ENCODE measurements around the gene PTCD2.

PTCD2 gene, protein sequence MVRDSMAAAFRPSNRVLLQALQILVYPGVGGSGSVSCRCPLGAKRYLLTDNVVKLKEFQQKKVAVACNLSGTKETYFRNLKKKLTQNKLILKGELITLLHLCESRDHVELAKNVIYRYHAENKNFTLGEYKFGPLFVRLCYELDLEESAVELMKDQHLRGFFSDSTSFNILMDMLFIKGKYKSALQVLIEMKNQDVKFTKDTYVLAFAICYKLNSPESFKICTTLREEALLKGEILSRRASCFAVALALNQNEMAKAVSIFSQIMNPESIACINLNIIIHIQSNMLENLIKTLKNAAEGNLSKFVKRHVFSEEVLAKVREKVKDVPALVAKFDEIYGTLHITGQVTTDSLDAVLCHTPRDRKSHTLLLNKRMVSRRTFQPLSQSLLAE

DNA sequence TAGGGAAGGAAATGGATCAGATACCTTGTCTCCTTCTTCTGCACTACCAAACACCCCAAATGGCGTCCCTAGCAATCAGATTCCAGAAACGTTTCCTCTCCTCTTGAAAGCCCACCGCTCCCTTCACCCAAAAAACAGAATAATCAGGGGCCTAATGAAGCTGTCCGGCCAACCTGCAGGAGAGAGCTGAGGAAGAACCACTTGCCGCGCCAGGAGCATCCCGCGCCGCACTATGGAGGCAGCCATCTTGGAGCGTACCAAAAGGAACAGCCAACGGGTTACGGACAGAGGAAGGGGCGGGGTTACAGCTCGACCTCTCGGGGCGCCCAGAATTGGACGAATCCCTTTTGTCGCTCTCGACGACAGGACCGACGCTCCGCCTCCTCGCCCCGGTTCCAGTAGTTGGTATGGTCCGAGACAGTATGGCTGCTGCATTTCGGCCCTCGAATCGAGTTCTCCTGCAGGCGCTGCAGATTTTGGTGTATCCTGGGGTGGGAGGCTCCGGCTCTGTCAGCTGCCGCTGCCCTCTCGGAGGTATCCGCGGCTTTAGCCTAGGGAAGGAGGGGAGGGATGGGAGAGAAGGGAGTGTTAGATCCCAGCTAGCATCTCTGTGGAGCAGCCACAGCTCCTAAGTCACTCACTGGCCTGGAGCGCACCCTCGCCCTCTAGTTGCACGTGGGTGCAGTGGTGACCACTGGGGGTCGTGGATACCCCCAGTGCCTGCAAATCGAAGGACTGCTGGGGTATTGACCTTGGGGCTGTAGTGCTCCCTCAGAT lies at the start of gene PTCD2, which contains the start of gene MRPS27:
TSS of gene PTCD2 (plus strand) at position 398 of the 777 bp plus-strand sequence. CDS start at position 408, 10 bp downstream.
TSS of gene MRPS27 (minus strand) at position 265 of the 777 bp plus-strand sequence. CDS start at position 246, 19 bp downstream.
- peak; percentile 80 for DNase-seq (ENCODE audit: low read depth)

DNA sequence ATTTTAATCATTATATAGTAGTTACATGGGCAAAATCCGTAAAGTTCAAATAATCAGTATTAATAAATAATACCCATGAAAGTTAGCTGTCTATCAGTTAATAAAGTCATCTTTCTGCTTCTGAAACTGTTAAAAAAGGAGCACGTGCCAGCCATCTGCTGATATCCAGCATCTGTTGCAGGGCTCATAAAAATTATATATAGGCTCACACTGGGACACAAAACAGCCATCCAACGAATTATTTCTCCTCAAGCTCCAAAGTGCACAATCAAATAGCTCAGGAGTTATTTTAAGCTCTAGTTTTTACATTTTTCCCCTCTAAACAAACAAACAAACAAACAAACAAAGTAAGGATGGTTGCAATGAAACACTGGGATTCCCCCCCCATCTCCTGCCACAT lies 48.5 kb upstream of the PTCD2 start:
- DNase-seq (ENCODE audit: low read depth), result no peak

DNA sequence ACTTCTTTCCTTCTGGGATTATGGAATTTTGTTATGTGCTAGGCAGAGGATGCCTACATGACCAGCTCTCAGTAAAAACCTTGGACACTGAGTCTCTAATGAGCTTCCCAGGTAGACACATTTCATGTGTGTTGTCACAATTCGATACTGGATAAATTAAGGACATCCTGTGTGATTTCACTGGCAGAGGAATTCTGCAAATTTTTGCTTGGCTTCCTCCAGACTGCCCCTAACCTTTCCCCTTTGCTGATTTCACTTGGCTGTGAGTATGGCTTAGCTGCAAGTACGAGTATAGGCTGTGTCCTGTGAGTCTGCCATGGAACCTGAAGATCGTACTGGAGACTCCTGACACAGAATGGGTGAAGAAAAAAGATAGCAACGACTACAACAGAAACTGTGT lies 47.8 kb upstream of the PTCD2 start:
- no peak for DNase-seq (ENCODE audit: low read depth)

DNA sequence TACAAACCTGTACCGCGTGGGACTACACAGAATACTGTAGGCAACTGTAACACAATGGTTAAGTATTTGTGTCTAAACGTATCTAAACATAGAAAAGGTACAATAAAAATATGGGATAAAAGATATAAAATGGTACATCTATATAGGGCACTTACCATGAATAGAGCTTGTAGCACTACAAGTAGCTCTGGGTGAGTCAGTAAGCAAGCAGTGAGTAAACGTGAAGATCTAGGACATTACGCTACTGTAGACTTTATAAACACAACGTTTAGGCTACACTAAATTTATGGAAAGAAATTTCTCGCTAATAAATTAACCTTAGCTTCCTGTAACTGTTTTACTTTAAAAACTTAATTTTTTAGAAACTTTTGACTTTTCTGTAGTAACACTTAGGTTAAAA lies 46.6 kb upstream of the PTCD2 start:
- DNase-seq (ENCODE audit: low read depth), result no peak

DNA sequence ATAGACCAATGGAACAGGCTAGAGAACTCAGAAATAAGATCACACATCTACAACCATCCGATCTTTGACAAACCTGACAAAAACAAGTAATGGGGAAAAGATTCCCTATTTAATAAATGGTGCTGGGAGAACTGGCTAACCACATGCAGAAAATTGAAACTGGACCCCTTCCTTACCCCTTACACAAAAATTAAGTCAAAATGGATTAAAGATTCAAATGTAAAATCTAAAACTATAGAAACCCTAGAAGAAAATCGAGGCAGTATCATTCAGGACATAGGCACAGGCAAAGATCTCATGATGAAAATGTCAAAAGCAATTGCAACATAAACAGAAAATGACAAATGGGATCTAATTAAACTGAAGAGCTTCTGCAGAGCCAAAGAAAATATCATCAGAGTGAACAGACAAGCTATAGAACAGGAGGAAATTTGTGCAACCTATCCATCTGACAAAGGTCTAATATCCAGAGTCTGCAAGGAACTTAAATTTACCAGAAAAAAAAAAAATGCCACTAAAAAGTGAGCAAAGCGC lies 43.9 kb upstream of the PTCD2 start:
- DNase-seq (ENCODE audit: low read depth), result no peak

DNA sequence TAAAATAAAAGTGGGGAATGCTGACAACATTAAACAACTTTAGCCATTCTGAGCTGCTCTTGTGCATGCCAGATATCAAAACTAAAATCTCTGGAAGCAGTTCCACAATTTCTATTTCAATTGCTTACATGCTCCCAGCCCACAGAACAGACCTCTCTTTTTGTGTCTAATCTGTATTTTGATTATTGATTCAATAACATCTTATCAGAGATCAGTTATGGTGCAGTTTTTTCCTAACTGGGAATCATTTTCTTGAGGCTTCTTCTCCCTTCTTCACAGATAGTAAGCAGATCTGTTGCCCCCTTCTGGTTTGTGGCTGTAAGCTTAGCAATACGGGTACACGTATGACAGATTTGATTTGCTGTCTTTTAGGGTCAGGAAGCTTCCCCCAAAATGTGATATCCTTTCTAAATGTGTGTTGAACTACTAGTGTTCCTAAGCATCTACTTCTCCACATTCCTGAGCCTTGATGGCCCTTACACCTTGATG lies 39.5 kb upstream of the PTCD2 start:
- no peak for DNase-seq (ENCODE audit: low read depth)

DNA sequence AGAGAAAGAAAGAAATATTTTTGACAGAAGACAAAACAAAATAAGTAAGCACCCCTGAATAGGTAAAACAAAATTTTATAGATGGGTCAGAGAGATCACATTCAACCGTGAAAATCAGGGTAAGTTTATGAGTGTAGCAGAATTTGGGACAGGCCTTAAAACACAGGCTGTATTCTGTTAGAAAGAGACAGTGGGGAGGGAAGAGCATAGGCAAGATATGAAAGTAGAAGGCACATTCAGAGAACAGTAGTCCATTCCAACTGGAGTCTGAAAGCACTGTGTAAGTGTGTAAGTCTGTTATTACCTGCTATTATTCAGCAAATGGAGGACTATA lies 38.8 kb upstream of the PTCD2 start:
- no peak for DNase-seq (ENCODE audit: low read depth)

DNA sequence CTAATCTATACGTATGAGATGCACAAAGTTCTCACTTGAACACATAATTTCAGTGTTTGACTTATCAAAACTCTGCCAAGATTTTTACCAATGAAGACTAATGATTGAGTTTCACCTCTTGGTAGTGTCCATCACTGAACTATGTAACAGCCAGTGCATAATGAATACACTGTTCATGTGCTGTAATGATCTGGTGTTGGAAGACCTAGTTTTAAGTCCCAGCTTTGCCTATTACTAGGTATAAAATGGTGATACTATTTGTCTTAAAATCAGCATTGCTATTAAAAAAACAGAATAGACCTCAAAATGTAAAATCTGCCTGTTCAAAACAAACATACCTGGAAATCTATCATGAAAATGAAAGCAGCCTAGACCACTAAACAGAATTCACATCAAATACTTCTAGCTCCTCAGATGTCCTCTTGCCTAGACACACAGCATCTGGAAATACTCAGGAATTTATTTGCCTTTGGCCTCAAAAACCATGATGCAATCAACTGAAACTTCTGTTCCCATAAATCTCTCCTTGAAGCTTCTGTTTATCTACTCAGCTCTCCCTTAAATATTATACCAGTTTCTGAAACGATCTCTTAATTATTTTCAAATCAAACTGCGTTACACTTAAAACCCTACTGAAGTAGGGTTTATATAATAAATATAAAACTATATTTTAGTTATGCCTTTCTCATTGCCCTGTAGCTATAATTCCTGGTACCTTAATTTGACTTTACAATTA lies 38.2 kb upstream of the PTCD2 start:
- no peak for DNase-seq (ENCODE audit: low read depth)

DNA sequence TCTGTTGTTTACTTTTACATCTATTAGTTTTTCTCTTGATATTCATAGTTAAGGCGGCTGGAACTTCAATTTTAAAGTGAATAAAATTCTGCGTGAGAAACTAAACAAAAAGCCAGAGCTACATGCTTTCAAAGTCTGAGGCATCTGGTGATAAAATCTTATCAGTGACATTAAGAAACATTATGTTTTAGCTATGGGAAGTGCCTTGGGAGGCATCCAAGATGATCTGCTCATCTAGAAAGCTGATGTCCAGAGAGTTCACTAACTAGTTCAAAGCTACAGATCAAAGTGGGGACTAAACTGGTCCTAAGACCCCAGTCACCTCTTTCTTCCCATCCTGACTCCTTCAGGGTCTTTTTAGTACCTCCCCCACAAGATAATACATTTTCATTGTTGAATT lies 37.3 kb upstream of the PTCD2 start:
- no peak for DNase-seq (ENCODE audit: low read depth)

DNA sequence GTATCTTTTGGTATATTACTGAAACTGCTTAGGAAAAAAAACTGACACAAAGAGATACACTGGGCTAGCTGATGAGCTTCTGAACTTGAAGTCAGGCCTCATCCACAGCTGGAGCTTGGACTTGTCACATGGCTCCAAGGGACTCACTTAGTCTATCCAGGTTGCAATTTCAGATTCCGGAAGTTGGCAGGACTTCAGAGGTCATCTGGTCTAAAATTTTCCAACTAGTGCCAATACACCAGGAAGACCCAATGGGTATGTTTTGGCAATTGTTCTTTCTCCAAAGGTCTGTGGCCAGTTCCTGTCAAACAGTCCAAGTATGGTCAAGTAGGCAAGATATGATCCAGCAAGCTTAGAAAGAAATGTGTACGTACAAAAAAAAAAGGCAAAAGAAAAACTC lies 36.8 kb upstream of the PTCD2 start:
- no peak for DNase-seq (ENCODE audit: low read depth)

DNA sequence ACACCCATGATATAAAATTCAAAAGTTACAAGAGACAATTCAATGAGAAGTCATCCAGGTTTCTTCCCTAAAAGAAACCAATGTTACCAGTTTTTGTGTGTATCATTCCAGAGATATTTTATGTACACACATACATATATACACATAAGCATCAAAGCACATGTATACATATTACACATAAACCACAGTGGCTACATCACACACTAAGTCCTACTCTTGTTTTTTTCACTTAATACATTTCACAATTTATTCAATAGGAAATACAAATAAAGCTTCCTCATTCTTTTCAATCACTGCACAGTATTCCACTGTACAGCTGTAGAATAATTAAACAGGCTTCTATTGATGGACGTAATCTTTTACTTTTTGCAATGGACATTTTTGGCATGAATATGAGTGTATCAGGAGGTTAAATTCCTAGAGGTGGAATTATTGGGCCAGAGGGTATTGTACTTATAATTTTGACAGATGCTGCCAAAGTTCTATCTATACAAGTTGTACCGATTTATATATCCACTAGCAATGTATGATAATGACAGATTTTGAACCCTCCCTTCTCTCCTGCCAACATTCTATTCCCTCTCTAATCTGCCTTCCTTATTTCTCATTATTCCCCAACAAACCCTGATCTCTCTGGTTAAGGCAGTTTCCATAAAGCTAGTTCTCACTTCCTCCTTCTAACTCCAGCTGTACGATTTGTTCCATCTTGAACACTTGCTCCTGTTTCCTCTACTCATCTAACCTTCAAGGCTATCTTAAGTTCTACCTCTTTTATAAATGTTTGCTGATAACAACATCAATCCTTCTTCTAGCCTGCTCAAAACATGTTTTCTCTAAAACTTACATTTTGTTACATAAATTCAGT lies 35.4 kb upstream of the PTCD2 start:
- DNase-seq (ENCODE audit: low read depth), result no peak

DNA sequence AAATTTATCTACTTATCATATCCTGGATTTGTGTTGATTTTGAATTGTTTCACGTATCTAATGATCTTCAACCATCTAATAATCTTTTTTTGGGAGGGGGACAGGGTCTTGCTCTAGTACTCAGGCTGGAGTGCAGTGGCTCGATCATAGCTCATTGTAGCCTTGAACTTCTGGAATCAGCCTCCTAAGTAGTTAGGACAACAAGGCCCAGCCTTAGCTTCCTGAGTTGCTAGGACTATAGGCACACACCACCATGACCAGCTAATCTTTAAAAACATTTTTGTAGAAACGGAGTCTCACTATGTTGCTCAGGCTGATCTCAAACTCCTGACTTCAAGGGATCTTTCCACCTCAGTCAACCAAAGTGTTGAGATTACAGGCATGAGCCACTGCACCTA lies 34.8 kb upstream of the PTCD2 start:
- DNase-seq (ENCODE audit: low read depth), result no peak

DNA sequence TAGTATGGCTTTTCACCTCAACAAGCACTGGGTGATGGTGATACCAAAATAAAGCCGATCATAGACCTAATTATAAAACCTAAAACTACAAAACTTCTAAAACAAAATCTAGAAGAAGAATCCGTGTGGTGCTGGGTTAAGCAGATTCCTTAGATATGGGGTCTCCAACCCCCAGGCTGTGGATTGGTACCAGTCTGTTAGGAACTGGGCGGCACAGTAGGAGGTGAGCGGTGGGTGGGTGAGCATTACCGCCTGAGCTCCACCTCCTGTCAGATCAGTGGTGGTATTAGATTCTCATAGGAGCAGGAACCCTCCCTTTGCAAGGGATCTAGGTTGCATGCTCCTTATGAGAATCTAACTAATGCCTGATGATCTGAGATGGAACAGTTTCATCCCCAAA lies 33.4 kb upstream of the PTCD2 start:
- DNase-seq (ENCODE audit: low read depth), result no peak

DNA sequence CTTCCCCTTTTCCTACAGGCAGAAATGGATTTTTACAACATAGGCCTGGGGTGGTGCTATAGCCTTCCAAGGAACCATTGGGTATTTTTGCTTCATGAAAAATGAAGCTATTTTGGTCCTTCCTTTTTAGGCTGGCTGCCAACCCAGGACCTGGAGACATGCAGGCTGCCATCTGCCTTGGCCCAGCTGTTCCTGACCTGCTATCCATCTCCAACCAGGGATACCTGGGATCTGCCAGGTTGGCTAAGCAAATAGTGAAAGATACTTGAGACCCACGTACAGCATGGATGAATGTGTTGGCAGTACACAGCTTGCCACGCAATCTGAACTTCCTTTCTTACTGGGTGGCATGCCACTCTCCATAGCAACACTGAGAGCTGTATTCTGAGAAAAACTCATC lies 31.2 kb upstream of the PTCD2 start:
- DNase-seq (ENCODE audit: low read depth), result no peak

DNA sequence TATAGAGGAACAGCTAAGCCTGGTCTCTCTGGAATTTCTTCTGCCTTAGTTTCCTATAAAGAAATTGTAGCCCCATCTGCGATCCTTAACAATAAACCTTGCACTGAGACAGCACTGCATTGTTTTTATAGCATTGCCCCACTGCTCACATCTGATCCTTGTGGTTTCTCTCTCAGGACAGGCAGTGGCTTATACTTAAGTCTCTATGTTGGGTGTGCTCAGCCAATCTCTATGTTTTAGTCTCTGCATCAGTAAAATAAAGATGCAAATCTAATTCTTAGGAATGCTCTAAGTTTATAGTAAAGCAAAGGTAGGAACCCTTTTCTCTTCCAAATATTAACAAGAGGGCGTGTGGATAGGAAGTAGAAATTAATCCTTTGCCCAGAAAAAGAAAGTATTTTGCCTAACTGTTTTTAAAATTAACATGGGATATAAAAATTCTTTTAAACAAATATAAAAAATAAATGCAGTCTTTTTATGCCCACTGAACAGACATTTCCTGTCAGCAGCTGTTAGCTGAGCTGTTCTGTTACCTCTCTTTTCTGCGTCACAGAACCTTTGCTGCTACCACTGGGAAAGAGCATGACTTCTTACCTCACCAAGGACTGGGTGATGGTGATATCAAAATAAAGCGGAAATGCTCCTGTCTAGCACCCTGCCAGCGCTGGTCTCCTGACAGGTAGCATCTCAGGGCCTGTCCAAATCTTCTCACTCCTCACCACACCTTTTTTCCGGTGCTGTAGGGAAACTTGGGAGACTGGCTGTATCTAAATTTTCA lies 29.6 kb upstream of the PTCD2 start:
- DNase-seq (ENCODE audit: low read depth), result no peak

DNA sequence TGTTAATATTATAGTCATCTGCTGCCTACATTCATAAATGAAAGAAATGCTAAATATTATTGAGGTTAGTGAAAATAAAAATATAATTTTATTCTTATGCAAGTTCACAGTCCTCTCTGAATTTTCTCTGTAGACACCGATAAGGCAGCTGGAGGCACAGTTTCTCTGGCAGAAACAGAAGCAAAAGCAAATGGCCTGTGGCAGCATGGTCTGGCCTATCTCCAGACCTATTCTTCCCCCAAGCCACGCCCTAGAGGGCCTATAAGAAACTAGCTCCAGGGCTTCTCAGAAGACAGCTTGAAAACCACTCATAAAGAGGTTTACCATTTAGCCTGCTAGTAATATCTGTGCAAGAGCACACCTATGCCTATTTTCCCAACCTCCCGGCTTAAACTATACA lies 28.6 kb upstream of the PTCD2 start:
- DNase-seq (ENCODE audit: low read depth), result no peak

DNA sequence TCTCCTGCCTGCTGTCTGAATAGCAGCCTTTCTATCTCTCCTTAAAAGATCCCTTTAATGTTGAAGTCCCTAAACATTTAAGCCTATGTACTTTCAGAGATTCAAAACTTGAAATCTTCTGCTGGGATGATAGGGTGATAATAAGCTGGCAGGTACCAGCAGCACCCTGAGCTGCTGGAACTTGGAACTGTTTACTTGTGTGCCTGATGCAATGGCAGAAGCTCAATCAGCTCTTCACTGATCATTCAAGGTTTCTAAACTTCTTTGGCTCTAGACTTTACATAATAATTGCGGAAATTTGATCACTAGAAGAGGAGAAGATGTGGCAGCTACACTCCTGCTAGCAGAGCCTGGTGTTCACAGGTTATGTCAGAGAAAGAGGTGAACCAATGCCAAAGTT lies 27.8 kb upstream of the PTCD2 start:
- no peak for DNase-seq (ENCODE audit: low read depth)

DNA sequence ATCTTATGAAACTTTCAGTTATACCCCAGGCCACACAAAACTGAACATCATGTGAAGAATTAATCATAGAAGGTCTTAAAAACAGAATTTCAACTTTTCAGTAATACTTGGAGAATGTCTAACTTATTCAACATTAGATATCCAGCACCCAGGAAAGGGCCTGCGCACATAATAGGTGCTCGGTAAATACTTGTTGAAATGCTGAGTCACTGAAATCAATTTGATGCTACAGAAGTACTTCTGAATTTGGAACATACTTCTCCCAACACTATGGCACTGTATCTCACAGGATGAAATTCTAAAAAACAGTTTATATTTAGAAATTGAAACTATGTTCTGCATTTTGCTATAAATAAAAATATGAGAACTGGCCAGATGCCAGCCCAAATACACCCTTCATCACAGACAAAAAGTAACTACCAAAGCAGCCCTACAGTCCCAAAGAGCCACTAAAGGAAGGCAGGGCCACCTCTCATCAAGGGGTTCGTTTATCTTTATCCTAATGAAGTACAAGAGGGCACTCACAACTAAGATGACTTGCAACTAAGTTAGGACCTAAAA lies 26.6 kb upstream of the PTCD2 start:
- DNase-seq (ENCODE audit: low read depth), result no peak

DNA sequence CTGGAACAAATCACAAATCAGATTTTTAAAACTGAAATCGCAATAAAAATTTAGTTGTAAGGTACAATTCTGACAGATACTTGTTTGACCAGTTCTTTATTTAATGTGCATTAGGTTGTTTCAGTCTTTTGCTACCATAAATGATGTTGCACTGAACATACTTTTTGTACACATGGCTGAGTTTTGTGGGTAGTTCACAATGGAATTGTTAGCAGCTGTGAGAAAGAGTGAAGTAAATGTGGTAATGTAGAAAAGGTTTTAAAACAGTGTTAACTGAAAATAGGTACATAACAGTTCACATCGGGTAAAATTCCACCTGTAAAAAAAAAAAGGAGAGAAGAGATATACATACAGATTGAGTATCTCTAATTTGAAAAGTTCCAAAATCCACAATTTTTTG lies 25.7 kb upstream of the PTCD2 start:
- DNase-seq (ENCODE audit: low read depth), result no peak

DNA sequence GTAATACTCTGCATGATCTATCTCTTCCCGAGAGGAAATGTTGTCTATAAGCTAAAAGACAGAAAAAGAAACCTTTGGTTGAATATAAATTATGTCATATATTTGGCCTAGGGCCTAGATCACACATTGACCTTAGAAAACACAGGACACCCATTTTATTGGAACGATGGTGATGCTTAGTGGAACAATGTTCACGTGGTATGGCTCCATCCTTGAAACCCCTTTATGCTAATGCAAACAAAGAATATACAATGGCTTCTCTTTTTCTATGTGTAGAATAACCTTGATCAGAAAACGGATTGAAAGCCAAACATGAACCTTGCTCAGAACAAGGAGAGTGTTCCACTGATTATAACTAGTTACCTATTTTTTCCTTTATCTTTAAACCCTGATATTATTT lies 24.6 kb upstream of the PTCD2 start:
- no peak for DNase-seq (ENCODE audit: low read depth)

Measured in HS-27A (cell line).